Natural killer cell treated with Interleukin-12 subunit alpha and Interleukin-12 subunit beta and Interleukin-15 and Interleukin-18, amount 100 ng/mL, for 72 hours (primary cell): ENCODE results near the gene CAMKK2. TPM values are rescaled to one million over a fixed set of nuclear protein-coding genes. Genes with fewer than 3 reads are reported as not detected.
"Not testable (repeated sequence)": the region's sequence is repeated elsewhere in the genome, so short reads cannot be mapped to it uniquely, and the experiment has no call there.

Experiments used
- ATAC-seq, 2 donors: fragments of 150-1000 bp; cut with Tn5 transposase in 1 of 2; sonication (Bioruptor Pico), chemical (Tn5 transposase) in 1 of 2; 2 replicates each; pipeline ENCODE4 v1.10.0; 2021
- DNase-seq: peaks from one replicate; pipeline ENCODE4 v3.0.0; 2022; ENCODE audit warnings: low spot score
- H3K27ac Mint-ChIP-seq, 2 donors: 1 replicate in 1 of 2; 2 replicates in 1 of 2; pipeline ENCODE4 v1.8.0; 2022; ENCODE audit warnings: mixed read lengths in 2 of 2, mild to moderate bottlenecking in 1 of 2, moderate library complexity in 1 of 2
- H3K27me3 Mint-ChIP-seq, 2 donors: 1 replicate in 1 of 2; 2 replicates in 1 of 2; pipeline ENCODE4 v1.8.0; 2022; ENCODE audit warnings: mixed read lengths in 2 of 2
- H3K36me3 Mint-ChIP-seq: one replicate; pipeline ENCODE4 v1.8.0; 2022; ENCODE audit warnings: mixed read lengths
- H3K4me1 Mint-ChIP-seq, 2 donors: 1 replicate in 1 of 2; 2 replicates in 1 of 2; pipeline ENCODE4 v1.8.0; 2022; ENCODE audit warnings: low read depth in 2 of 2, mixed read lengths in 2 of 2, mild to moderate bottlenecking in 1 of 2
- H3K4me3 Mint-ChIP-seq: one replicate; pipeline ENCODE4 v1.8.0; 2022; ENCODE audit warnings: mixed read lengths
- H3K9me3 Mint-ChIP-seq: 2 replicates; pipeline ENCODE4 v1.8.0; 2022; ENCODE audit warnings: mixed read lengths
- total RNA-seq, 2 donors: library from RNA; stranded (reverse); gene quantifications; one replicate each; pipeline ENCODE4 v1.2.3, GENCODE V29; 2022

CAMKK2 gene
- total RNA-seq, 2 donors from 2014 or later, result 24.7 to 48.4 TPM

GRCh38 chr12:121257704-121258449, 38.6 kb downstream of the CAMKK2 start:
- H3K27ac Mint-ChIP-seq, ATAC-seq, DNase-seq, H3K4me1 Mint-ChIP-seq, H3K9me3 Mint-ChIP-seq, H3K4me3 Mint-ChIP-seq, H3K27me3 Mint-ChIP-seq: not testable (repeated sequence)
- H3K36me3 Mint-ChIP-seq, result peaks cover 17% of the 10 kb centered on the region

GRCh38 chr12:121255433-121255832, 41.1 kb downstream of the CAMKK2 start:
- H3K36me3 Mint-ChIP-seq, result peaks cover 26% of the 10 kb centered on the region
- H3K4me1 Mint-ChIP-seq, result peaks cover 0 to 2% of the 10 kb centered on the region in 2 donors
- peak in 1 of 2 donors; percentile 25 for ATAC-seq
- DNase-seq, result no peak
- no peak overlapping the region for H3K4me3 Mint-ChIP-seq
- H3K27me3 Mint-ChIP-seq, result no peaks in the 10 kb centered on the region
- H3K9me3 Mint-ChIP-seq, result no peaks in the 10 kb centered on the region
- H3K27ac Mint-ChIP-seq, result no peak overlapping the region

- H3K27me3 Mint-ChIP-seq, result no peaks in the 10 kb centered on the region
- H3K36me3 Mint-ChIP-seq, result peaks cover 26% of the 10 kb centered on the region
- no peak overlapping the region for H3K4me3 Mint-ChIP-seq
- no peak for DNase-seq
- no peaks in the 10 kb centered on the region for H3K9me3 Mint-ChIP-seq
- no peak for ATAC-seq
- H3K4me1 Mint-ChIP-seq, result peaks cover 0 to 2% of the 10 kb centered on the region in 2 donors
- H3K27ac Mint-ChIP-seq, result no peak overlapping the region
These were observed 42.7 kb downstream of the CAMKK2 start for GRCh38 chr12:121253638-121254335.

- H3K27me3 Mint-ChIP-seq, result no peaks in the 10 kb centered on the region
- no peak overlapping the region for H3K27ac Mint-ChIP-seq
- H3K4me3 Mint-ChIP-seq, result no peak overlapping the region
- peaks cover 26% of the 10 kb centered on the region for H3K36me3 Mint-ChIP-seq
- DNase-seq, result no peak
- ATAC-seq, result peak in 1 of 2 donors; percentile 43
- peaks cover 0 to 2% of the 10 kb centered on the region in 2 donors for H3K4me1 Mint-ChIP-seq
- no peaks in the 10 kb centered on the region for H3K9me3 Mint-ChIP-seq
These were observed 43.7 kb downstream of the CAMKK2 start for GRCh38 chr12:121252712-121253345.

GRCh38 chr12:121251838-121252237, 44.7 kb downstream of the CAMKK2 start:
- H3K36me3 Mint-ChIP-seq, result peaks cover 26% of the 10 kb centered on the region
- H3K27me3 Mint-ChIP-seq, result no peaks in the 10 kb centered on the region
- H3K4me1 Mint-ChIP-seq, result peaks cover 0 to 5% of the 10 kb centered on the region in 2 donors
- H3K27ac Mint-ChIP-seq, result no peak overlapping the region
- H3K9me3 Mint-ChIP-seq, result no peaks in the 10 kb centered on the region
- ATAC-seq (no peak), DNase-seq (no peak)
- H3K4me3 Mint-ChIP-seq, result no peak overlapping the region

- H3K27ac Mint-ChIP-seq, result no peak overlapping the region
- H3K4me1 Mint-ChIP-seq, result peaks cover 0 to 5% of the 10 kb centered on the region in 2 donors
- no peak for DNase-seq
- no peaks in the 10 kb centered on the region for H3K9me3 Mint-ChIP-seq
- H3K36me3 Mint-ChIP-seq, result peaks cover 26% of the 10 kb centered on the region
- no peak for ATAC-seq
- H3K27me3 Mint-ChIP-seq, result no peaks in the 10 kb centered on the region
- H3K4me3 Mint-ChIP-seq, result no peak overlapping the region
These were observed 46.1 kb downstream of the CAMKK2 start for GRCh38 chr12:121250359-121250758.

- H3K9me3 Mint-ChIP-seq, result no peaks in the 10 kb centered on the region
- H3K4me1 Mint-ChIP-seq, result peaks cover 0 to 3% of the 10 kb centered on the region in 2 donors
- H3K27ac Mint-ChIP-seq, result no peak overlapping the region
- peaks cover 16% of the 10 kb centered on the region for H3K36me3 Mint-ChIP-seq
- ATAC-seq (no peak), DNase-seq (no peak)
- no peaks in the 10 kb centered on the region for H3K27me3 Mint-ChIP-seq
- no peak overlapping the region for H3K4me3 Mint-ChIP-seq
These were observed 47.9 kb downstream of the CAMKK2 start for GRCh38 chr12:121248622-121249021.

GRCh38 chr12:121246893-121247557, 49.5 kb downstream of the CAMKK2 start:
- Mint-ChIP-seq H3K4me1 (peaks cover 0 to 3% of the 10 kb centered on the region in 2 donors), H3K4me3 (no peak overlapping the region), H3K36me3 (peaks cover 6% of the 10 kb centered on the region), H3K27ac (no peak overlapping the region), H3K27me3 (no peaks in the 10 kb centered on the region), H3K9me3 (no peaks in the 10 kb centered on the region)
- ATAC-seq (no peak), DNase-seq (no peak)

GRCh38 chr12:121245951-121246350, 50.6 kb downstream of the CAMKK2 start:
- ATAC-seq, result no peak
- no peaks in the 10 kb centered on the region for H3K9me3 Mint-ChIP-seq
- no peaks in the 10 kb centered on the region for H3K27me3 Mint-ChIP-seq
- no peak overlapping the region for H3K4me3 Mint-ChIP-seq
- no peak for DNase-seq
- peaks cover 8 to 10% of the 10 kb centered on the region in 2 donors for H3K4me1 Mint-ChIP-seq
- H3K36me3 Mint-ChIP-seq, result peaks cover 3% of the 10 kb centered on the region
- H3K27ac Mint-ChIP-seq, result no peak overlapping the region

- H3K4me3 Mint-ChIP-seq, result no peak overlapping the region
- H3K9me3 Mint-ChIP-seq, result no peaks in the 10 kb centered on the region
- H3K4me1 Mint-ChIP-seq, result peaks cover 17 to 18% of the 10 kb centered on the region in 2 donors
- ATAC-seq (no peak), DNase-seq (no peak)
- H3K36me3 Mint-ChIP-seq, result no peaks in the 10 kb centered on the region
- H3K27ac Mint-ChIP-seq, result no peak overlapping the region
- H3K27me3 Mint-ChIP-seq, result no peaks in the 10 kb centered on the region
These were observed 51.5 kb downstream of the CAMKK2 start for GRCh38 chr12:121245031-121245430.

- ATAC-seq (no peak), DNase-seq (no peak)
- Mint-ChIP-seq H3K36me3 (no peaks in the 10 kb centered on the region), H3K27ac (peak overlapping the region; percentile 73 to 92), H3K4me3 (peak overlapping the region; percentile 73), H3K27me3 (no peaks in the 10 kb centered on the region), H3K4me1 (peaks cover 24 to 28% of the 10 kb centered on the region in 2 donors), H3K9me3 (no peaks in the 10 kb centered on the region)
These were observed 55.1 kb downstream of the CAMKK2 start for GRCh38 chr12:121241156-121241970.

- peak; percentile 87 for ATAC-seq
- DNase-seq, result peak; percentile 84
- Mint-ChIP-seq H3K27ac (peak overlapping the region; percentile 73 to 92), H3K27me3 (no peaks in the 10 kb centered on the region), H3K9me3 (no peaks in the 10 kb centered on the region), H3K36me3 (no peaks in the 10 kb centered on the region), H3K4me3 (peak overlapping the region; percentile 73), H3K4me1 (peaks cover 24 to 28% of the 10 kb centered on the region in 2 donors)
These were observed 55.9 kb downstream of the CAMKK2 start for GRCh38 chr12:121240484-121241101.

GRCh38 chr12:121240062-121240420, 56.5 kb downstream of the CAMKK2 start:
- no peaks in the 10 kb centered on the region for H3K27me3 Mint-ChIP-seq
- H3K4me3 Mint-ChIP-seq, result peak overlapping the region; percentile 73
- no peak for DNase-seq
- no peak for ATAC-seq
- peaks cover 24 to 28% of the 10 kb centered on the region in 2 donors for H3K4me1 Mint-ChIP-seq
- no peaks in the 10 kb centered on the region for H3K9me3 Mint-ChIP-seq
- no peaks in the 10 kb centered on the region for H3K36me3 Mint-ChIP-seq
- H3K27ac Mint-ChIP-seq, result peak overlapping the region; percentile 73 to 92
